Right lobe of liver (tissue), 4 donors: ENCODE measurements around the gene CHST8.

ENCODE experiments used
- POLR2A ChIP-seq: fragments of 450-650 bp; IDR thresholded peaks from one replicate; pipeline ENCODE4 v1.6.1; 2017; ENCODE audit warnings: antibody characterized with exemption, mild to moderate bottlenecking
- TF ChIP-seq, protein P1 (sequence below), 4 donors: fragments of 200-600 bp in 3 of 4; fragments of 450-650 bp in 1 of 4; IDR thresholded peaks; one replicate each; pipeline versions ENCODE4 v1.5.1 to v1.8.0; 2016 to 2022; ENCODE audit warnings: antibody characterized with exemption in 4 of 4, mild to moderate bottlenecking in 2 of 4
- donor health status: DM: no; HTN: no; CAD: no.
- donor health status: DM: no; HTN: no; CAD: no.
- donor health status: DM: no; HTN: yes; CAD: no.

DNA sequence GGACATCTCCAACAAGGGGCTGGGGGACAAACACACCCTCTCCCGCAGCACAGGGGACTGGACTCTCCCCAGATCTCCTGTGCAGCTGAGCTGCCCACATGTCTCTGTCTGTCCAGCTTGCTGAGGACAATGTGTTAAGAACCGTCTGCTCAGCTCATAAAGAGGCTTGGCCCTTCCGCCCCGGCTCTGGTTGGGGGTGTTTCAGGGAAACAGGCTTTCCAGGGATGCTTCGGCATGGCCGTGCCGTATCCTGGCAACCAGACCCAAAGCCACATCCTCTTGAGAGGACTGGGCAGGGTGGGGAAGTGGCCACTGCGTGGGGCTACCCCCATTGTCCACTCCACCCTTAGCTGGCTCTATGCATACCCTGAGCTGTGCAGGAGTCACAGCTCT, 41.1 kb upstream of the CHST8 start:
- no peak for TF ChIP-seq POLR2A
- TF ChIP-seq, protein P1, sequence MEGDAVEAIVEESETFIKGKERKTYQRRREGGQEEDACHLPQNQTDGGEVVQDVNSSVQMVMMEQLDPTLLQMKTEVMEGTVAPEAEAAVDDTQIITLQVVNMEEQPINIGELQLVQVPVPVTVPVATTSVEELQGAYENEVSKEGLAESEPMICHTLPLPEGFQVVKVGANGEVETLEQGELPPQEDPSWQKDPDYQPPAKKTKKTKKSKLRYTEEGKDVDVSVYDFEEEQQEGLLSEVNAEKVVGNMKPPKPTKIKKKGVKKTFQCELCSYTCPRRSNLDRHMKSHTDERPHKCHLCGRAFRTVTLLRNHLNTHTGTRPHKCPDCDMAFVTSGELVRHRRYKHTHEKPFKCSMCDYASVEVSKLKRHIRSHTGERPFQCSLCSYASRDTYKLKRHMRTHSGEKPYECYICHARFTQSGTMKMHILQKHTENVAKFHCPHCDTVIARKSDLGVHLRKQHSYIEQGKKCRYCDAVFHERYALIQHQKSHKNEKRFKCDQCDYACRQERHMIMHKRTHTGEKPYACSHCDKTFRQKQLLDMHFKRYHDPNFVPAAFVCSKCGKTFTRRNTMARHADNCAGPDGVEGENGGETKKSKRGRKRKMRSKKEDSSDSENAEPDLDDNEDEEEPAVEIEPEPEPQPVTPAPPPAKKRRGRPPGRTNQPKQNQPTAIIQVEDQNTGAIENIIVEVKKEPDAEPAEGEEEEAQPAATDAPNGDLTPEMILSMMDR (IDR thresholded peaks at IDR 0.05) = no peak
